Lung (tissue), 12 donors: ENCODE results near the gene FBLIM1. TPM values are rescaled to one million over a fixed set of nuclear protein-coding genes. Genes with fewer than 3 reads are reported as not detected.

Source experiments
- ATAC-seq: fragments of 200-7000 bp; cut with Tn5 transposase; one replicate; pipeline ENCODE4 v1.9.1; 2020; ENCODE audit warnings: moderate number of reproducible peaks; ENCODE audit not compliant: insufficient read depth, low FRiP score
- DNase-seq, 3 donors: peaks; one replicate each; pipeline ENCODE4 v3.0.0-alpha.2; 2013 to 2017
- H3K27ac ChIP-seq, 2 donors: one replicate each; pipeline ENCODE4 v1.5.1; 2013; ENCODE audit warnings: mild to moderate bottlenecking in 2 of 2, moderate library complexity in 2 of 2, control low read depth in 1 of 2, inconsistent platforms in 1 of 2, low read depth in 1 of 2, low read length in 1 of 2
- H3K27me3 ChIP-seq, 3 donors: one replicate each; pipeline ENCODE4 v1.5.1; 2013; ENCODE audit warnings: low read length in 2 of 3; ENCODE audit not compliant: control insufficient read depth in 3 of 3, insufficient read depth in 3 of 3
- H3K36me3 ChIP-seq, 4 donors: one replicate each; pipeline ENCODE4 v1.5.1; 2013; ENCODE audit warnings: low read length in 4 of 4, mild to moderate bottlenecking in 1 of 4, moderate library complexity in 1 of 4; ENCODE audit not compliant: control insufficient read depth in 4 of 4, insufficient read depth in 4 of 4
- H3K4me1 ChIP-seq, 5 donors: one replicate each; pipeline ENCODE4 v1.5.1; 2013; ENCODE audit warnings: low read length in 5 of 5, mild to moderate bottlenecking in 2 of 5, moderate library complexity in 1 of 5; ENCODE audit not compliant: control insufficient read depth in 5 of 5, insufficient read depth in 5 of 5
- H3K4me3 ChIP-seq: one replicate; pipeline ENCODE4 v1.5.1; 2013; ENCODE audit warnings: mild to moderate bottlenecking, control low read depth, moderate library complexity
- H3K9ac ChIP-seq, 2 donors: one replicate each; pipeline ENCODE4 v1.5.1; 2013; ENCODE audit warnings: low read length in 2 of 2, control low read depth in 1 of 2; ENCODE audit not compliant: insufficient read depth in 1 of 2
- H3K9me3 ChIP-seq, 4 donors: one replicate each; pipeline ENCODE4 v1.5.1; 2013; ENCODE audit warnings: low read length in 3 of 4, mild to moderate bottlenecking in 1 of 4, moderate library complexity in 1 of 4; ENCODE audit not compliant: control insufficient read depth in 4 of 4, insufficient read depth in 3 of 4
- WGBS, 2 donors: extraction: QIAGEN DNeasy Blood & Tissue Kit; methylation state at CpG; one replicate each; pipeline ENCODE4 v1.1.7; 2013; 5-methylcytosine and 5-hydroxymethylcytosine counted together
- polyA plus RNA-seq, 2 donors: library from polyadenylated mRNA; stranded (reverse); fragments of 200-250 nt; gene quantifications; one replicate each; pipeline ENCODE4 v1.2.1, GENCODE V29; 2013
- total RNA-seq, 2 donors: library from RNA; depleted of rRNA in 1 of 2; stranded (reverse); fragments of >200 nt in 1 of 2; gene quantifications; one replicate each; pipeline ENCODE4 v1.2.1, GENCODE V29; 2014 to 2021
- TF ChIP-seq, protein P1 (sequence below): IDR thresholded peaks from 2 replicates; pipeline ENCODE4 v1.5.1; 2012; ENCODE audit warnings: mild to moderate bottlenecking; ENCODE audit errors: control extremely low read depth, extremely low read depth
- donor health status: control.
- donor health status: control.
- donor health status: Bipolar disorder and iron deficiency.
- donor health status: healthy.
- donor health status: DM: yes; HTN: yes; CAD: no.

The FBLIM1 gene
- total and polyA plus RNA-seq, 4 donors: 15.8 to 55.0 (median 31.8) TPM

DNA sequence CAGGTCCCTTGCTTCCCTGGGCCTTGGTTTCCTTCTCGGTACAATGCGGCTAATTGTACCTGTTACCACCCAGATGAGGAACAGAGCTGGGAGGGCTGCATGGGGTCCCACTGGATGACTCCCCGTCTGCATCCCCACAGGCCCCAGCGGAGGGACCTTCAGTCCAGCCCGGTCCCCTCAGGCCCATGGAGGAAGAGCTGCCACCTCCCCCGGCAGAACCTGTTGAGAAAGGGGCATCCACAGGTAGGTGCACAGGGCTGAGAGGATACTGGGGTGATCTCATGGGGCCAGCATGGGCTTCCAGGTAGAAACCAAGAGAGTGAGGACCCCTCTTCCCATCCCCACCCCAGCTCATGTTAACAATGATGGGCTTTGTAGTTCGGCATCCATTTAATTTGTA is 9.8 kb downstream of the FBLIM1 start:
- 96 to 97% methylated on average over 7 of the region's 7 CpGs for WGBS, 2 donors
- ATAC-seq: no peak
- no peak overlapping the region for H3K27ac ChIP-seq

DNA sequence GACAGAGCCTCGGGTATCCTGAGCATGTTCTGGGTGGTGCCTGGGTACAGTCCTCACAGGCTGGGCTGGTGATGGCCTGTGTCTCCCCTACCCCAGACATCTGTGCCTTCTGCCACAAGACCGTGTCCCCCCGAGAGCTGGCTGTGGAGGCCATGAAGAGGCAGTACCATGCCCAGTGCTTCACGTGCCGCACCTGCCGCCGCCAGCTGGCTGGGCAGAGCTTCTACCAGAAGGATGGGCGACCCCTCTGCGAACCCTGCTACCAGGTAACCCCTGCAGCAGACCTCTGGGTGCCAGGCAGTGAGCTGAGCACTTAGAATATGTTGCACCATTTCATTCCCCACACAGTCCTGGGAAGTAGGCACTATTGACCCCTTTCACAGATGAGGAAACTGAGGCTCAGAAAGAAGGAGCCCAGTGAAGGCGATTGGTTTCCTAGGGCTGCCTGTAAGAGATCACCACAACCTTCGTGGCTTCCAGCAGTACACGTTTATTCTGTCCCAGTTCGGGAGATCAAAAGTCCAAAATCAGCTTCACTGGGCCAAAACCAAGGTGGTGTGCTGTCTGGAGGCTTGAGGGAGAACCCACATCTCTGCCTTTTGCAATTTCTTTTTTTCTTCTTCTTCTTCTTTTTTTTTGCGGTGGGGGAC is 11.8 kb downstream of the FBLIM1 start:
- no peaks in the 10 kb centered on the region for H3K27me3 ChIP-seq
- H3K36me3 ChIP-seq: peaks cover 4 to 53% (median 24%) of the 10 kb centered on the region in 4 donors
- no peak overlapping the region for H3K27ac ChIP-seq
- WGBS, 2 donors: 93 to 95% methylated on average over 14 of the region's 14 CpGs
- no peaks in the 10 kb centered on the region for H3K9me3 ChIP-seq
- H3K4me3 ChIP-seq: no peak overlapping the region
- ATAC-seq (no peak), DNase-seq (no peak)
- H3K4me1 ChIP-seq: peaks cover 0 to 5% (median 0%) of the 10 kb centered on the region in 5 donors
- H3K9ac ChIP-seq: no peak overlapping the region
- TF ChIP-seq, protein P1, sequence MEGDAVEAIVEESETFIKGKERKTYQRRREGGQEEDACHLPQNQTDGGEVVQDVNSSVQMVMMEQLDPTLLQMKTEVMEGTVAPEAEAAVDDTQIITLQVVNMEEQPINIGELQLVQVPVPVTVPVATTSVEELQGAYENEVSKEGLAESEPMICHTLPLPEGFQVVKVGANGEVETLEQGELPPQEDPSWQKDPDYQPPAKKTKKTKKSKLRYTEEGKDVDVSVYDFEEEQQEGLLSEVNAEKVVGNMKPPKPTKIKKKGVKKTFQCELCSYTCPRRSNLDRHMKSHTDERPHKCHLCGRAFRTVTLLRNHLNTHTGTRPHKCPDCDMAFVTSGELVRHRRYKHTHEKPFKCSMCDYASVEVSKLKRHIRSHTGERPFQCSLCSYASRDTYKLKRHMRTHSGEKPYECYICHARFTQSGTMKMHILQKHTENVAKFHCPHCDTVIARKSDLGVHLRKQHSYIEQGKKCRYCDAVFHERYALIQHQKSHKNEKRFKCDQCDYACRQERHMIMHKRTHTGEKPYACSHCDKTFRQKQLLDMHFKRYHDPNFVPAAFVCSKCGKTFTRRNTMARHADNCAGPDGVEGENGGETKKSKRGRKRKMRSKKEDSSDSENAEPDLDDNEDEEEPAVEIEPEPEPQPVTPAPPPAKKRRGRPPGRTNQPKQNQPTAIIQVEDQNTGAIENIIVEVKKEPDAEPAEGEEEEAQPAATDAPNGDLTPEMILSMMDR: no peak

More for the DNA sequence above, 9.8 kb downstream of the FBLIM1 start:
- TF ChIP-seq, protein P1: no peak
- H3K9ac ChIP-seq: no peak overlapping the region
- H3K27me3 ChIP-seq: no peaks in the 10 kb centered on the region
- no peak overlapping the region for H3K4me3 ChIP-seq
- peaks cover 0 to 5% (median 0%) of the 10 kb centered on the region in 5 donors for H3K4me1 ChIP-seq
- H3K36me3 ChIP-seq: peaks cover 0 to 52% (median 26%) of the 10 kb centered on the region in 4 donors
- DNase-seq: no peak
- H3K9me3 ChIP-seq: no peaks in the 10 kb centered on the region

DNA sequence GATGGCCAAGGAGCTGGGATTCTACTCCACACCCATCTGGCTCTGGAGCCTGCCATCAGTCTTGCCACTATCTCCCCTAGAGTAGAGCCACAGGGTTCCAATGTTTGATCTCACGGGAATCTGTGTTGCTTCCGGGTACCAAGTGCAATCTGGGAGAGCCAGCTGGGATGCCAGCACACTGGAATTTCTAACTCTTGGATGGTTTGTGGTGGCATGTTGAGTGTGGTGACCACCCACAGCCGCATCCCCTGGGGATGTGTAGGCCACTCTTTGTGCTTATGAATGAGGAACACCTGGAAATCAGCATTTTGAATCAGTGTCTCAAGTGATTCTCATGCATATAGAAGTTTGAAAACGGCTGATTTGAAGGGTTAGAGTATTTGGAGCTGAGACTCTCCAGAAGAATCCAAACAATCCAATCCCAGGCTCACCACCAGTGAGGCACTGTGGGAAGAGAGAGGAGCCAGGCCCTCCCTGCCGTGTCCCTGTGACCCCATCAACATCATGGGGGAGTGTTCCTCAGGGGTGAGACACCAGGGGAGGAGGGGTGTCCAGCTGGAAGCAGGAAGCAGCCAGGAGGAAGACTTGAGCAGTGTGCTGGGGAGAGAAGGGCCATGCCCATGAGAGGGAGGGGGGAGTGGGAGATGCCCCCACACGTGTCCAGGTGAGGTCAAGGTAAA is 13.4 kb downstream of the FBLIM1 start:
- no peaks in the 10 kb centered on the region for H3K9me3 ChIP-seq
- TF ChIP-seq, protein P1: no peak
- no peaks in the 10 kb centered on the region for H3K4me1 ChIP-seq
- H3K4me3 ChIP-seq: no peak overlapping the region
- 78 to 90% methylated on average over 6 of the region's 6 CpGs for WGBS, 2 donors
- peaks cover 7 to 49% (median 28%) of the 10 kb centered on the region in 4 donors for H3K36me3 ChIP-seq
- no peaks in the 10 kb centered on the region for H3K27me3 ChIP-seq
- no peak overlapping the region for H3K27ac ChIP-seq
- no peak for DNase-seq
- no peak for ATAC-seq
- H3K9ac ChIP-seq: no peak overlapping the region
